HG03565 (cell line): ENCODE data around the gene EPN1.

ENCODE experiments used
- ATAC-seq: cut with Tn5 transposase; IDR thresholded peaks from one replicate; pipeline ENCODE4 v1.9.1; 2021; ENCODE audit warnings: mild to moderate bottlenecking, moderate library complexity; ENCODE audit not compliant: unreplicated experiment

Gene EPN1

DNA sequence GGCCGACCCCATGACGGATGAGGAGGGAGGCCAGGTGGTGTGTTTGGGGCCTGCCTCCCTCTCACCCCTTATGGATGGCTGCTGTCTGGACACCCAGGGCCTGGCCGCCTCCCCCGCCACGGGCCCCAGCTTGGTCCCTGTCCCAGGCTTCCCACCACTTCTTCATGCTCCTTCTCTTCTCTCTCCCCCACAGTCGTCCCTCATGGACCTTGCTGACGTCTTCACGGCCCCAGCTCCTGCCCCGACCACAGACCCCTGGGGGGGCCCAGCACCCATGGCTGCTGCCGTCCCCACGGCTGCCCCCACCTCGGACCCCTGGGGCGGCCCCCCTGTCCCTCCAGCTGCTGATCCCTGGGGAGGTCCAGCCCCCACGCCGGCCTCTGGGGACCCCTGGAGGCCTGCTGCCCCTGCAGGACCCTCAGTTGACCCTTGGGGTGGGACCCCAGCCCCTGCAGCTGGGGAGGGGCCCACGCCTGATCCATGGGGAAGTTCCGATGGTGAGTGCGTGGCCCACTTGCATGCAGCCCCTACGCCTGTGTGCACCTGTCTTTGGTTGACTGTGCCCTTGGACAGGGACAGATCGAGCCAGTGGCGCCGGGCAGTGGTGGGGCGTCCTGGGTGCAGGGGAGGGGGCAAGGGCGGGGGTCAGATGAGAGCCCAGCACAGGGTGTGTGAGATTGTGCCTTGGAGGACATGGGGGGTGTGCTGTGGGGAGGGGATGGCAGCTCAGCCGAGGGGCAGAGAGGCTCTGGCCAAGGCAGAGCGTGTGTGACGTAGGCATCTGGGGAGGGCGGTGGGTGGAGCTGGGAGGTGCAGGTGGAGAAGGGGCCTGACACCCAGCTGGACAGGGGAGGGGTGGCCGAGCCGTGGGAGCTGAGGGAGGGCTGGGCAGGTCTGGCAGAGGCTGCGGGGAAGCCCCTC, 16.8 kb downstream of the EPN1 start:
- ATAC-seq, result no peak

DNA sequence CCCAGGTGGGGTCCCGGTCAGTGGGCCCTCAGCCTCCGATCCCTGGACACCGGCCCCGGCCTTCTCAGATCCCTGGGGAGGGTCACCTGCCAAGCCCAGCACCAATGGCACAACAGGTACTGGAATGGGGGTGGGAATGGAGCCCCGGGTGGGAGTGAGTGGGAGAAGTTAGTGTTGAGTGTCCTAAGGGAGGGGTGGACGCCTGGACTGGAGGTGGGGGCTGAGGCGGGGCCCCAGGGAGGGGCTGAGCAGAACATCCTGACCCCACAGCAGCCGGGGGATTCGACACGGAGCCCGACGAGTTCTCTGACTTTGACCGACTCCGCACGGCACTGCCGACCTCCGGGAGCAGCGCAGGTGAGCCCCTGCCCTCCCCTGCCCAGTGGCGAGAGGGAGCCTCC, 17.7 kb downstream of the EPN1 start:
- no peak for ATAC-seq

DNA sequence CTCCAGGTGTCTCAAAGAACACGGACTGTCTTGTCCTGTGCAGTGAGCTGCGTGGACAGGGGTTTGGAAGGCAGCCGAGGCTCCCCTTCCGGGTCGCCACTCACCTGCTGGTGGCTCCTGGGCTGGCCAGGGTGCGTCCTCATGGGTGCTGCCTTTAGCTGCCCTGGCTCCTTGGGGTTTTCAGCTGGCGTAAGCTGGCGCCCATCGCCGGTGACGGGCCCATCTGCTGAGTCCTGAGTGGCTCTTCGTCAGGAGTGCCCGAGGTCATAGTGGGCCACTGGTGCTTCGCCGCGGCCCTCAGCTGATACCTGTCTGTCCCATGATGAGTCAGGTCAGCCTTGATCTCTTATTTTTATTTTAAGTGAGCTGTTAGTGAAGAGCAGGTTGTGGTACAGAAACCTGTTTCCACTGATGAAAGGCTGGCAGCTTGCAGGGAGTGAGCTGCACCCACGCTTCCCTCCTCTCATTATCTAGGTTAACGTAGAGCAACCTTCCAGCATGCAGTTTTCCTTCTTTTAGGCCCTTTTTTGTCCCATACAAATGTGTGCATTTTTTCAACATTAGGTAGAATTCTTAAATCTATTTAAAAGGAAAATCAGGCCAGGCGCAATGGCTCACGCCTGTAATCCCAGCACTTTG, 18.4 kb downstream of the EPN1 start:
- no peak for ATAC-seq

DNA sequence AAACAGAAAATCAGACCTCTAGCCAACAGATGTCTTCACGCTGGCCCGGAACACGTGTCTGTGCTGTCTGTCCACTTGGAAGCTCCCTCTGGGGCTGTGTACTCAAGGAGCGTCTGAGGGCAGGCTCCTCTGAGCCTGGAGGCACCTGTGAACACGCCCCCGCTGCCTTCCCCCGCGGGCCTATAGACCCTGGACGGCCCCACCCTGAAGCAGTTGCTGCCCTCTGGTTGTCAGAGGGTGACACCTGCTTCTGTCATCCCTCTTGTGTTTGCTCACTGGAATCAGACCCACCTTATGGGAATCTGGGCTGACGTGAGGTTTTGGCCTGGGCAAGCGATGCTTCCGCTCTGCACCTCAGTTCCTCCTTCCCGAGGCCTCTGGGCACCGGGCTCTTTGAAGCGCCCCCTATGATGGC, 19.2 kb downstream of the EPN1 start:
- no peak for ATAC-seq

DNA sequence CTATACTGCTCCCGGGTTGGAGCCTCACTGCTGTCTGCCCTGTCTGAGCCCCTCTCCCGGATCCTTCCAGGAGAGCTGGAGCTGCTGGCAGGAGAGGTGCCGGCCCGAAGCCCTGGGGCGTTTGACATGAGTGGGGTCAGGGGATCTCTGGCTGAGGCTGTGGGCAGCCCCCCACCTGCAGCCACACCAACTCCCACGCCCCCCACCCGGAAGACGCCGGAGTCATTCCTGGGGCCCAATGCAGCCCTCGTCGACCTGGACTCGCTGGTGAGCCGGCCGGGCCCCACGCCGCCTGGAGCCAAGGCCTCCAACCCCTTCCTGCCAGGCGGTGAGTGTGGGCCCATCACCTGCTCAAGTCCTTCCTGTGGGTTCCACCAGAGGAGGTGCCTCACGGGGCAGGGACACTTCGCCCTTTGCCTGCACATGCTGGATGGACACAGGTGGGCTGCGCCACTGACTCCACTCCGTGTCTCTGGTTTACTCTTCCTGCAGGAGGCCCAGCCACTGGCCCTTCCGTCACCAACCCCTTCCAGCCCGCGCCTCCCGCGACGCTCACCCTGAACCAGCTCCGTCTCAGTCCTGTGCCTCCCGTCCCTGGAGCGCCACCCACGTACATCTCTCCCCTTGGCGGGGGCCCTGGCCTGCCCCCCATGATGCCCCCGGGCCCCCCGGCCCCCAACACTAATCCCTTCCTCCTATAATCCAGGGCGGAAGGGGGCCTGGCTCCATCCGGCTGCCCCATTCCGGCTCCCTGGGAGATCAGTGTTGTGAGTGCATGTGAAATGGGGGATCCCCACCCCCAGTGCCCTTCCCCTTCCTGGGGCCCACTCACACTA, 19.8 kb downstream of the EPN1 start:
- no peak for ATAC-seq

DNA sequence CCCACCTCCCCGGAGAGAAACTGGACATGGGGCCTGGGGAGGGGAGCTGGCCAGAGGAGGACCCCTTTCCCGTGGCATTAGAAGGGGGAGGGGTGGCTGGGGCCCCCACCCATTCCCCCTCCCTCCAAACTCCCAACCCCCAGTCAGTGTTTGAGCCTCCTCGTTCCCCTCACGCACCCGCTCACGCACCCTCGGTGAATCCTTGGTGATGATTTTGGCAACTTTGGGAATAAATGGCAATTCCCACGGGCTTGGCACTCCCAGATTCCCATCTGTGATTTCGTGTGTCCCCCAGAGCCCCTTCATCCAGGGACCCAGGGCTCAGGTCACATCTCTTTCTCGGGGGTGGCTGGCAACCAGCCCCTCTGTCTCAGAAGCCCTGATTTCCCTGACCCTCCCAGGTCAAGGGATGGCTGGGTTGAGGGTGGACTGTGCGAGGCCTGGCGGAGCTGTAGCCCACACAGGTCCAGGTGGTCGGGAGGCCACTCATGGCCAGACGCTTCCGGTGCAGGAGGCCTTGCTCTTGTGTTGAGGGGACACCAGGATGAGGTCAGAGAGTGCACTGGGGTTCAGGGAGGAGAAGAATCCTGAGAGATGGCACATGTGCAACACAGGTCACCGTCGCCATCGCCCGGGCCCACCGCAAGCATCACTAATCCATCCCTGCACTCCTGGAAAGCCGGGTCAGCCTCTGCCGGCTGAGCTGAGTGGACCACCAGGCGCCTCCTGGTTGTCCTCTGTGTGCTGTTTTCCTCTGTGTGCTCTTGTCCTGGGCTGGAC, 20.7 kb downstream of the EPN1 start:
- ATAC-seq, result no peak

DNA sequence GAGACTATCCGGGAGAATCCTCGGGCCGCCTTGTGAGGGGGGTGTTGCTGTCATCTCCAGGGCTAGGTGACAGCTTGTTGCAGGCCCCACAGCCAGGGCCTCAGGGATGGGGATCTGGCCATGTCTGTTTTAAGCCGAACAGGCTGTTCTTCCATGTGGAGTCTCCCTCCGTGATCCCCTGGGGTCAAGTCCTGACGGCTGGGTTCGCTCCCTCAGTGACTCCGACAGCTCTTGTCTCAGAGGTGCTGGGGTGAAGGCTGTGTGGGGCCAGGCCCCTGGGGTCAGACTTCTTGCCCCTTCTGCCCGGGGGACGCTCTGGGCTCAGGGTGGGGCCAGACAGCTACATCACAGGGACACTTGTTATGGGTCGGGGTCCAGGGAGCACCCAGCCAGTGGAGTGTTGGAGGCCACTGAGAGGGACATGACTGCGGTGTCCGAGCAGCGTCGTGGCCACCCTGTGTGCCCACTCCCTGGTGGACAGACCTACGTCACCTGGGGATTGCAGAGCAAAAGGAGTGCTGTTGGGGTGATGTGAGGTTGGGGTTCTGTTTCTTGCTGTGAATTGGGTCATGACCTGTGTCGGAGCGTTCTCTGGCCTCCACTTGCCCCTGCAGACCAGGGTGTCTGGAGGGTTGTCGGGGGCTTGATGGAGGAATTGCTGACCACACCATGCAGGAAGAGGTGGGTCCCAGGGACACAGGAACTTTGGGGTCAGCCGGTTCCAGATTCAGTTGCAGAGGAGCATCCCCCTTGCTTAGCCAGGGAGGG, 21.5 kb downstream of the EPN1 start:
- ATAC-seq, result no peak

DNA sequence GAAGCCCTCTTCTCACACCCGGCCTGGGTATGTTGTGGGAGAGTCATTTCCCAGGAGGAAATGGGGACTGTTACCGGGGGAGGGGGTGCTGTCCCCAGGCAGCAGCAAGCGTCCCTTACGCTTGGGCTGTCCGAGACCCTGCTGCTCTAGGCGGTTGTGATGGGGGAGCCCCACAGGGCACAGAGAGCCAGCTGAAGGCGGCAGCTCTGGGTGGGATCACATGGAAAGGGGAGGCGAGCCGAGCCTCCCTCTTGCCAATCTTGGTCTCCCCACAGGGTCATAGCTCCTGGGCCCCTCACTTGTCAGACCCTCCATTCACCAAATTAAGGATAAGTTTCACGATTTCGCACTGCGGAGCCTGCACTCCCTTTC, 22.0 kb downstream of the EPN1 start:
- no peak for ATAC-seq

DNA sequence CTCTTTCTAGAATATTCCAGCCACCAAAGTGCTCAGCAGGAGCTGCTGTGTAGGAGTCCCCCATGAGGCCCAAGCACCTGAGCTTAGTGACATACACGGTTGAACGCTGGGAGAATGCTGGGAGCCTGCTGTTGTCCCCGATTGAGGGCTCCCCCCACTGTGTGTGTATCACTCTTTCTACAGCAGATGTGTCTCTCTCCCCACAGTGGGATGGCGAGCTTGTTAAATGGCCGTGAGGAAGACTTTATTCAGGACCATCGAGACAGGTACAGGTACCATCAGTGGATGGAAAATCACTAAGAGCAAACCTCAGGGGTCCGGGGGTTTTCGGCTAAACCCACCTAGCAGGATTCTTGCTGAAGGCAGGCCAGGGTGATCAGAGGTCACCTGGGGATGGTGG, 22.7 kb downstream of the EPN1 start:
- ATAC-seq, result no peak

DNA sequence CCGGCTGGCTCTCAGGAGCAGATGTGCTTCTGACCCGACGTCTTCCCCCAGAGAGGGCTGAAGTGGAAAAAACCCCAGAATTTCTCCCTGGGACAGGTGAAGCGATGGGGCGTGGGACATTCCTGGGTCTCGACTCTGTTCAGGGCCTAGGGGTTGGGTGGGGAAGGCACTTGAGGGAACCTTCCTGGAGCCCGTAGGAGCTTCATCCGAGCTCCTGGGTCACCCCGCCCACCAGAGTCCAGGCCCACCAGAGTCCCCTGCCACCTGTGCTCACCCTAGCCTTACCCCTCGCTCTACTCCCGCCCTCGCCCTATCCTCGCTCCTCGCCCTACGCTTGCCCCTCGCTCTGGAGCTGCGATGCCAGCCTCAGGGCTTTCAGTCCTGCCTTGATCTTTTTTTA, 23.2 kb downstream of the EPN1 start:
- ATAC-seq, result no peak

DNA sequence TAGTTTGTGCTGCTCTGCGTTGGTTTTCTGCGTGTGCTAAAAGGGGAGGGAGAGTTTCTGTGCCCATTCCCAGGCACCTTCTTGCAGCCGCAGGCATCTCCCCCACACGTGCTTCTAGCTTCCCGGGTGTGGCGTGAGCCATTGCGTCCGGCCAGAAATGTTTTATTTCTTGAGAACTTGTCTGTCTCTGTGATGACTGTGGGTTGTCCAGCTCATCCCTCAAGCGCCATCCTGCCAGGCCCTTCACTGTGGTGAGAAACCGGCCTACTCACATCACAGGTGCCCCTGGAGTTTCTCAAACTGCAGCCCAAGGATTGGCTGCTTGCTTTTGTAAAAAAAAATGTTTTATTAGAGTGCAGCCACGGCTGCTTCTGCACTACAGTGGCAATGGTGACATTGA, 24.2 kb downstream of the EPN1 start:
- no peak for ATAC-seq

DNA sequence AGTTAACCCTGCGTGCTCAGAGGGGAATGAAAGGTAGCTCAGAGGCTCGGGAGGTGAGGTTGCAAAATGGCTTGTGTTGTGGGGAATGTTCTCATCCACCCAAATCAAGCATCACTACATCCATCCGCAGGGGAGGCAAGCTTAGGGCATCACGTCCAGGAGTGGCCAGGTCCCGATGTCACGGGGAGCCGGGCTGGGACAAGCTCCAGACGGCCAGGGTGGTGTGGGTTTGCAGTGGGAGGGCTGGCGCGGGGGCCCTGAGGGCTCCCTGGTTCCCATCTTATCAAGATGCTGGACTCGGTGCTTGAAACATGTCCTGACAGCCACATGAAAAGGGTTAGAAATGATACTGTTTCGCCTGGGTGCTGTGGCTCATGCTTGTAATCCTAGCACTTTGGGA, 25.8 kb downstream of the EPN1 start:
- ATAC-seq, result no peak

DNA sequence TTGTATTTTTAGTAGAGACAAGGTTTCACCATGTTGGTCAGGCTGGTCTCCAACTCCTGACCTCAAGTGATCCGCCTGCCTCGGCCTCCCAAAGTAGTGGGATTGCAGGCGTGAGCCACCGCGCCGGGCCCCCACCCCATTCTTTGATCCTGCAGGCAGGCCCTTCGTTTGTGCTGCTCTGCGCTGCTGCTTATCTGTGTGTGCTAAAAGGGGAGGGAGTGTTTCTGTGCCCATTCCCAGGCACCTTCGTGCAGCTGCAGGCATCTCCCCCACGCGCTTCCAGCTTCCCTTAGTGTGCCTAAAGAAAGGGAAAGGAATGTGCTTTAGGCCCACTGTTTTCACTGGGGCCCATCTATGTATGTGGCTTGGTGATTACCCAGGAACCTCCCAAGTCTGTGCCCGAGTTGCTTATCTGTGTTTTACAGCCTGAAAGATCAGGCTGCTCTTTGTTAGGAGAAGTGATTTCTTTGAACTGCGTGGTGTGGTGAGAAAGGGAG, 27.2 kb downstream of the EPN1 start:
- ATAC-seq, result no peak

DNA sequence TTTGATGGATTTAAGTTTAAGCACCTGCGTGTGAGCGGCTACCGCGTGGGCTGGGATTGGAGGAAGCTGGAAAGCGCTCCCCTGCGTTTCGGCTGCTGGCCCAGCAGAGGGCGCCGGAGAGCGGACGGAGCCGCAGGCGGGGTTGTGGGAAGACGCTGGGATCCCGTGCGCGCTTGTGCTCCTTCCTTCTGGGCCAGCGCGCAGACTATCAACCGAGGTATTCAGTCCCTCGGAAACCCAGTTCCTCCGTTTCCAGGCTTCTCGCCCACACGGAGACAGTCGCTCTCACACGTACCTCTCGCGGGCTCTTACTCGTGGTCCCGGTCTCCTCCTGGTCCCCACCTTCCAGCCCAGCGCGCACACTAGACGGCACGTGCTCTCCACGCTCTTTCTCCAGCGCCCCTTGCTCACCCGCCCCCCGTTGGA, 28.8 kb downstream of the EPN1 start:
- no peak for ATAC-seq

DNA sequence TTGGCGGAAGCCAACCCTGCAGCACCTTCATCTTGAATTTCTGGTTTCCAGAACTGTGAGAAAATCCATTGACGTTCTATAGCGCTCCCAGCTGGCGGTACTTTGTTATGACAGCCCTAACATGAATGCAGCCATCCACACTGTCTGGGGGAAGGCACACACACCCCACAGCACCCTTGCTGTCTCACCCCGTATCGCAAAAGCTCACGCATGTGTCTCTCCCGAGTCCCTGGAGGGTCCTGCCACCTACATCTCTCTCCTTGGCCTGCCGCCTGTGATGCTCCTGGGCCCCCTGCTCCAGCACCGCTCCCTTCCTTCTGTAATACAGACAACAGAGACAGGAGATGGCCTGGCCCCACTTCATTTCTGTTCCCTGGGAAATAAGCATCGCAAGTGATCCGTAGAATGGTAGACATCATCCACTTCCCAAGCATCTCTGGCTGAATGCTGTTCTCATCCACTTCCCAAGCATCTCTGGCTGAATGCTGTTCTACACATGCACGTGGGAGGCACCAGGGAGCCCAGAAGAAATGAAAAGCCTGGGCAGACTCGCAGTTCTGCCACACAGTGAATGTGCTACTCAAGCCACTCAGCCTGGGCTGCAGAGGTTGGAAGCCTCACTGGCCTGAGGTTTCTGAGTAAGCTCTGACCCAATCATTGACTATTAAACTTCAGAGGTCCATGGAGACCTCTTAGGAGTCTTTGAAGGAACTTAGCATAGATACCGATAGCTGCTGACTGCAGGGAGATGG, 29.6 kb downstream of the EPN1 start:
- no peak for ATAC-seq

DNA sequence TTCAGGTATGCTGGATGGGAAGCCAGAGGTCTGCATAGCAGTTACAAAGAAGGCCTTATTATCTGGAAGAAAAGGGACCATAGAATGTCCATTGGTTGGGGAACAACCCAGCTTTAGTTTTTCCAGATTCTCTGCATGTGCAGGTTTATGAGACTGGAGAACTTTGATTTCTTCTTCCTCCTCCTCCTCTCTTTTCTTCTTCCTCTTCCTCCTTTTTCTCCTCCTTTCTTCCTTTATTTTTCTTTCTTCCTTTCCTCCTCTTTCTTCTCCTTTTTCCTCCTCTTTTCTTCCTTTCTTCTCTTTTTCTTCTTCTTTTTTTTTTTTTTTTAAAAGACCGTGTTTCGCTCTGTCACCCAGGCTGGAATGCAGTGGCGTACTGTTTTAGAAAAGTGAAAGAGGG, 30.9 kb downstream of the EPN1 start:
- no peak for ATAC-seq

DNA sequence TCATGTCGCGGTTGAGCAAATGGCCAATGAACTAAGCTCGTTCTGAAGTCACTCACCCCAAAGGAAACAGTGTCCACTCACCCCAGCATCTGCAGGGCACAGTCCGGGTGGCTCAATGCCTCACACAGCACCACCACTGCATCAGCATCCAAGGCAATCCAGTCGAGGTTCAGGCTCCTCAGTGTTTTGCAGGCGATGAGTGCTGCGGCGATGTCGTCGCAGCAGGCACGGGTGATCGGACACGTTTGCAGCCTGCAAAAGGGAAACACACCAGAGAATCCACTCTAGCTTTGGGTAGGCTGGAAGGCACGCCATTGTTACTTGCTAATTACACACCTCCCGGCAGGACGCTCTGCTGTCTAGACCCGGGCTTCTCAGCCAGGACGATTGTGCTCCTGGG, 36.7 kb downstream of the EPN1 start:
- no peak for ATAC-seq

DNA sequence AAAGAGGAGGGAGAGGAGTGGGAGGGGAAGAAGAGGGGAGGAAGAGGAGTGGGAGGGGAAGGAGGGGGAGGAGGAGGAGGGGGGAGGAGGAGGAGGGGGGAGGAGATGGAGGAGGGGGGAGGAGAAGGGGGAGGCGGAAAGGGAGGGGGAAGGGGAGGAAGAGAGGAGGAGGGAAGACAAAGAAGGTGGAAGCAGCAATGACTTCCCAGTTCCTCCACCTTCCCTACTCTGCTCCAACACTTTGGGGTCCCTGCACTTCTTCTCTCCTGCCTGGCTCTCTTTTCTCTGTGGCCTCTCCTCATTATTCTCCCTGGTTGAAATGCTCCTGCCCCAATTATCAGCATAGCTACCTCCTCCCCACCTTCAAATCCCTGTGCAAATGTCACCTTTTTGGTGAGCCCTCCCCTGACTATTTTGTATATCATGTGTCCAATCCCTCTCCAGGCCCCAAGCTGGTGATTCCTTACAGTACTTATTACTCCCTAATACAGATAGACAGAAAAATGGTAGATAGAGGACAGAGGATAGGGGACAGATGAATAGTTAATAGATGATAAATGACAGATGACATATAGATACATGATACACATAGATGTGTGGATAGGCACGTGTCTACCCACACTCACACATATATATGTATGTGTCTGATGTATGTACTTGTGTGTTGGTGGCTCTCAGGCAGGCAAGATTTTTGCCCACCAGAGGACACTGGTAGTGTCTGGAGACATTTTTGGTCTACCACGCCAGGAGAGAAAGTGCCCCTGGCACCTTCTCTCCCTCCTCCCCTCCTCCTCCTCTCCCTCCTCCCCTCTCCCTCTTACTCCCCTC, 38.0 kb downstream of the EPN1 start:
- no peak for ATAC-seq
